Measurements from ENCODE around the gene UBE3C.
"Not testable (repeated sequence)": the region's sequence is repeated elsewhere in the genome, so short reads cannot be mapped to it uniquely, and the experiment has no call there.

The UBE3C gene

DNA sequence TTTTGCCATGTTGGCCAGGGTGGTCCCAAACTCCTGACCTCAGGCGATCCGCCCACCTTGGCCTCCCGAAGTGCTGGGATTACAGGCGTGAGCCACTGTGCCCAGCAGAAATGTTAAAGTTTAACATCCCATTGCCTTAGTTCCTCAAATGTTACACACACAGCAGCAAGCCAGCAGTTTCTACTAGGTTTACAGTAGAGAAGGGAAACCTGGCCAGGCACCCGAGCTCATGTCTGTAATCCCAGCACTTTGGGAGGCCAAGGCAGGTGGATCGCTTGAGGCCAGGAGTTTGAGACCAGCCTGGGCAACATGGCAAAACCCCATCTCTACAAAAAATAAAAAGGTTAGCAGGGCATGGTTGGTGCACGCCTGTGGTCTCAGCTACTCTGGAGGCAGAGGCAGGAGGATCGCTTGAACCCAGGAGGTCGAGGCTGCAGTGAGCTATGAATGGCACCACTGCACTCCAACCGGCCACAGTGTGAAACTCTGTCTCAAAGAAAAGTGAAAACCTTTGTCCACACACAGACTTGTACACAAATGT lies 135.4 kb downstream of the UBE3C start:
- not testable (repeated sequence) for DNase-seq

DNA sequence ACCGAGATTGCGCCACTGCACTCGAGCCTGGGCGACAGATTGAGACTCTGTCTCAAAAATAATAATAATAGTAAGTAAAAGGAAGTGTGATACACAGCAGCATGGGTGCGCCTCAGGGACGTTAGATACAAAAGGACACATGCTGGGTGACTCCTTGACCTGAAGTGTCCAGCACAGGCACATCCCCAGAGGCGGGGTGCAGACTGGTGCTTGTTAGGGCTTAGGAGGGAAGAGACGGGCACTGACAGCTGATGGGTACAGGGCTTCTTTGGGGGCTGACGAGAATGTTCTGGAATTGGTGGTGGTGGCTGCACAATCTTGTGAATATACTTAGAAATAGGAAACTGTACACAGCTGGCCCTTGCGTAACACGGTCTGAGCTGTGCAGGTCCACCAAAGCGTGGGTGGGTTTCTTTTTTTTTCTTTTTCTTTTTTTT lies 136.3 kb downstream of the UBE3C start:
- DNase-seq, result no peak

DNA sequence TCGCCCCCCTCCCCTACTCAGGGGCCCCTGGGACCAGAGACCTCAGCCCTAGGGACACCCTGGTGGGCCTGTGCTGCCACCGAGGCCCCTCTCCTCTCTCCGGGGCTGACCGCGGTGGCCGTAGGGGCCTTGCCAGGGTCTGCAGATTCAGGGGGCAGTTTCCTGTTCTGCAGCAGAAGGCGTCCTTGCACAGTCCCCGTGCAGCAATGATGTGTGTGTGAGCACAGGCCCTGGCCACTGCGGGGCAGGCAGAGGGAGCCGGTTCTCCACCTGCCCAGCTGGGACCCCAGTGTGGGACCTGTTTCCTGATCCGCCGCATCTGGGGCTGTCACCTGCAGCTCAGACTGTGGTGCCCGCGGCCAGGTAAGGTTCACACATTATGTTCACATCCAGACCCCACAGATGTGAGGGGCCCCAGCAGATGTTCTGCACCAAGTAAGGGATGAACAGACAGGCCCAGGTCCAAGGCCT lies 137.4 kb downstream of the UBE3C start:
- no peak for DNase-seq

DNA sequence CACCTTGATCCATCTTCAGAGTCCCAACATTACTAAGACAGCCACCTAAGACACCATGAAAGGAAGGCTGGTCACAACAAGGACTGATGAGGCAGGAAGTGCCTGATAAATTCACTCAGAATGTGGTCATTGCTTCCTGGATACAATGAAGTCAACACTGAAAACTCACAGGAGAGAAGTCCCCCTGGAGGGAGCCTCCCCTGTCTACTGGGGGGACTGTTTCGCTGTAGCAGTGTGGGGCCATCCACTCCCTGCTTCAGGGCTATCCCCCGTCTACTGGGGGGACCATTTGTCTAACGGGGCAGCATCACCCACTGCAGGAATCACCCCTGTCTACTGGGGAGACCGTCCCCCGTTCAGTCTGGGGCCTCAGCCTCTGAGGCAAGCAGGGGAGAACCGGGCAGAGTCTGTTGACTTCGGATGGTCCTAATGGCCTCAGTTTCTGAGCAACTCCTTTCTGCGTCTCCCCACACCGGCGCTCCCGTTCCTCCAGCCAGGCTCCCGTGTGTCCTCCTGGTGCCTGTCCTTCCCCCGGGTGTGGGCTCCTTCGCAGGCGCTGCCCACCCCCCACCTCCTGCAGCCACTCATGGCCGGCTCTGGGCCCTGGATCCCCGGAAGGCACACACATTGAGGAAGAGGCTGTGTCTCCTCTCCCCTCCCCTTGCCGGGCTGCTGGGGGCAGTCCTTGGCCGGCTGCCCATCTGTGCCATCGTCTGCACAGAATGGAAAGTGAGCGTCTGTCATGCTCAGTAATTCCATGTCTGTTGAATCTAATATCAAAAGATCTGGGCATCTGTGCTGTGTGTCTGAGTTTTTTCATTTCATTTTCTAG lies 138.2 kb downstream of the UBE3C start:
- DNase-seq, result no peak

GRCh38 chr7:157277568-157277967 lies 138.8 kb downstream of the UBE3C start:
- DNase-seq, result not testable (repeated sequence)

- DNase-seq, result no peak
Measured at GRCh38 chr7:157278167-157278790, 139.6 kb downstream of the UBE3C start.

DNA sequence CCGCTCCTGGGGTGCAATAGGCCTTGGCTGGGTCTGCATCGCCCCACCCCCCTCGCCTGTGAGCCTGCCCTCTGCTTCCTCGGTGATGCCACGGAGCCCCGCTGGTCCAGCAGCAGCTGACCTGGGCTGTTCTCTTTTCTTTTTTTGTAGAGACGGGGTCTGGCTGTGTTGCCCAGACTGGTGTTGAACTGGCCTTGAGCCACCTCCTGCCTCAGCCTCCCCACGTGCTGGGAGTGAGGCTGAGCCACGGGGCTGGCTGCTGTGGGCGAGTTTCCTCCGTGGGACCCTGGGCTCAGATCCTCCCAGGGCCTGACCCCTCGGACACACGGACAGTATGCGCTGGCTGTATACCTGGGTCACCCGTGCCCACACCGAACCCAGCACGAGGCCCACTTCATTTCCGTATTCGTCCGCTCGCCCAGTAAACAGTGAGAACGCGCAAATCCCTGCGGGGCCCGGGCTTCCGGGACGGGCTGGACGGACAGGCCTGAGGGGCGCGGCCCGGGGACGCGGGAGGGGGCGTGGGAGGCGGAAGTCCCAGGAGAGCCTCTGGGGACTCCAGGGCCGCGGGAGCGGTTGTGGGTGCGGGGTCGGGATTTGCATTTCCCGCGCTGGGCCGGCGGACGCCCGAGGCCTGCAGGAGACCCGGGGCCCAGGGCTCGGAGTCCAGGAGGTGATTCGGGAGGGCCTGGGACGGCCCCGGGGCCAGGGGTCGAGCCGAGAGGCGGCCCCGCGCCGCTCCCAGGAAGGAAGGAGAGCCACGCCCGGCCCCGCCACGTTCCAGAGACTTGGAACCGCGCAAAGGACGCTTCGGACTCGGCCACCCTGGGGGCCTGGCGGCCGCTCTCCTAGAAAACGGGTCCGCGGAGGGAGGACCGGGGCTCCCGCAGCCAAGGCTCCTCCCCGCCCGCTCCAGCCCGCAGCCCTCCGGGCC lies 140.3 kb downstream of the UBE3C start:
- DNase-seq, result no peak

DNA sequence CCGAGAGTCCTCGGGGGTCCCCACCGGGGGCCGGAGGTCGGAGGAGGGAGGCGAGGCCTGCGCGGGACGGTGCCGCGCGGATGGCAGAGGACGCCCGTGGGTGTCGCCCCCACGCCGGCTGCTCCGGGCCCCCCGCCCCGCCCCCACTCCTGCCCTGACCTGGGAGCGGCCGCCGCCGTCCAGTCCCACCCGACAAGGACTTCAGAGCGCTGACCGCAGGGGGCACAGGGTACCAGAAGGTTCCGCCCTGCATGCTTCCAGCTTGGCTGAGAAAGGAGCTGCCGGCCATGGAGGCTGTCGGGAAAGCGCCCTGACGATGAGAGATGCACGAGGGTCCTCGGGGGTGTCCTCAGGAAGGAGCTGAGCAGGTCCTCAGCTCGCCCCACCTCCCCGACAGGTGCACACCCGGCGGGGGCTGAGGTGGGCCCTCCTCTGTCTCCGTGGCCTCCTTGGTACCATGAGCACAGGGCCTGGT lies 141.1 kb downstream of the UBE3C start:
- no peak for DNase-seq

DNA sequence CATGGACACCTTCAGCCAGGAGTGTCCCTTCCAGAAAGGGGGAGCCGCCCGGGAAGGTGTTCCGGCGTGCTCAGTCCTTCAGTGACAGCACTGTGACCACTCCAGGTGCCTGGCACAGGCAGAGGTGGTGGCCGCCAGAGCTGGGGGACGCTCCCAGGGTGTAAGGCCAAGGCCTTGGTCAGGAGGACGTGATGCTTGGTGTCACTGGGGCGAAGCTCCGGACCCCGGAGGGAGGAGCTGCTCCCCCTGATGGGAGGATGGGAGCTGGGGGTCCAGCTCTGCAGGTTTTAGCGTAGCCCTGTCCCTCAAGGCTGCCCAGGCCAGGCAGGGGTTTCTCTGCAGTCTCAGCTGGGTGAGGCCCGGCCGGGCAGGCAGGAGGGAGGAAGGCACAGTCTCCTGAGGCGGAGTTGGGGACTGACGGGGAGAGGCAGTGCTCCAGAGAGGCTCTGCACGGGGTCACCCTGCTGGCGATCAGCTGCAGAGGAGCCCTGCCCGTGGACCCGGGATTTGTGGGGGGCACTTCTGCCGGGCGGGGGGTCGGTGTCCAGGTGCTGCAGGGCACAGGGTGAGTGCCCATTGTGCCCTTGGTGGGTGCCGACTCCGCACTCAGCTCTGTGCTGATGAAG lies 141.6 kb downstream of the UBE3C start:
- no peak for DNase-seq

GRCh38 chr7:157281221-157281998 lies 142.7 kb downstream of the UBE3C start:
- no peak for DNase-seq

DNA sequence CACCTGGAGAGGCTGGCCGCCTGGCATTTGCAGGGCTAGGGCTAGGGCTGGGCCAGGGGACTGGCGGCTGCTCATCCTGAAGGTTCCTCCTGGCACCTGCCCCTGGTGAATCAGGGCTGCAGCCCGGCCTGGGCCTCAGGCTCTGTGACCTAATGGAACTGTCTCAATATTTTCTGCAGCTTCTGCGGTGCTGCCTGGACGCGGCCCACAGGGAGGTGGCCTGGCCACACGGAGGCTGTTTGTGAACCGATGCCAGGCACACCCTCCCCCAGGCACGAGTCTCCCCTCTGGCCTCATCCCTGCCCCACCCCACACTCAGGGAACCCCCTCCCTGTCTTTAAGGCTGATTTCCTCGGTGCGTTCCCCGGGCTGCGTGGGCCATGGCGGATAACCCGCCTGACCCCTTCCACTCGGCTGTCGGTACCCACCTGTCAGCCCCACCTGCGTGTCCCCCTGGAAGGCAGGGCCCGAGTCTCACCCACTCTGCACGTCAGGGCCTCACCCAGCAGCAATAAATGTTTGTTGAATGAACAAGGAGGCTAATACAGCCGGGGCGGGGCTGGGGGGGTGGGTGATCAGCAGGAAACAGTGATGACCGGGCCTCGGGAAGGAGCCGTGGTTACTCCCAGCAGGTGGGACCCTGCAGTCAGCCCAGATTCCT lies 143.5 kb downstream of the UBE3C start:
- DNase-seq, result no peak

GRCh38 chr7:157284229-157285014 lies 145.7 kb downstream of the UBE3C start:
- no peak for DNase-seq

- DNase-seq, result no peak
Measured at GRCh38 chr7:157291404-157292080, 152.8 kb downstream of the UBE3C start.

- DNase-seq, result no peak
Measured at GRCh38 chr7:157292258-157292657, 153.5 kb downstream of the UBE3C start.

DNA sequence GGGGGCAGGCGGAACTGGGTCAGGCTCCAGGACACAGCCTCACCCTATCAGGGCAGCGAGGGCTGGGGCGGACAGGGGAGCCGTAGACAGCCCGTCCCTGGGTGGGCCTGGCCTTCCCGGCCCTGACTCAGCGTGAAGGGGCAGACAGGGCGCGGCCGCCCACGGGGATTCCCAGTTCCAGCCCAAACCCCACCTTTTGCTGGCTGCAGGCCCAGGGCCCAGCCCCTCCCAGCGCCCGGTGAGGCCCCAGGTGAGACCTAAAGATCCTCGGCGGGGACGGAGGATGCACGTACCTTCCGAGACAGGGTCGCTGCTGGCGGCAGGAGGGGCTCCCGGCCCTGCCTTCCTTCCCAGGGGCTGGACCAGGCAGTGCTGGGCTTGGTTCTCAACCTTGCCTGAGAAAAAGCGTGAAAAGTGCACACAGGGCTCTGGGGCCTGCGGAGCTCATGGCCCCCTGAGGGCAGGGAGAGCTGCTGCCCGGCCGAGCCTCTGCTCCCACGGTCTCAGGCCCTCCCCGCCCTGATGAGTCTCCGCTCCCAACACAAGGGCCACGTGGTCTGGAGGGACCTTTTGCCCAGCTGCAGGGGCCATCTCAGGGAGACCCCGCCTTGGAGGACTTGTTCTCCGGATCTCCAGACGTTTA lies 154.2 kb downstream of the UBE3C start:
- DNase-seq, result no peak

- DNase-seq, result no peak
Measured at GRCh38 chr7:157293413-157293788, 154.7 kb downstream of the UBE3C start.

GRCh38 chr7:157294773-157295172 lies 156.0 kb downstream of the UBE3C start:
- DNase-seq, result no peak

GRCh38 chr7:157295338-157295737 lies 156.6 kb downstream of the UBE3C start:
- no peak for DNase-seq

DNA sequence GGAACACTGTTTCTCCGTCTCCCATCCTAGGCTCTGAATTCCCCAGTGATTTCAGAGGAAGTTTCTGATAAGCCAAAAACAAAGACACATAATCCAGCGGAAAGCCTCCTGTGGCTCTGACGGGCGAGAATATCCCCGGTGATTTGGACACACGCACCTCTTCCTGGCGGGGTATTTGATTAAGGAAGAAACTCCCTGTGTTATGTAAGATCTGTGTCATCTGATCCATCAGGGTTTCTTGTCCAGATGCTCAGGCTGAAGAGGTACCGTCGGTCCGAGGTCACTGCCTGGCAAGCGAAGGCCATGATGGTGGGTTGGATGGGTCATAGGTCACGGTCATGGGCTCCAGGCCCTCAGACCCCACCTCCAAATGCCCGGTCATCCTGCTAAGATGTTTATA lies 158.5 kb downstream of the UBE3C start:
- no peak for DNase-seq
